Dendritic cell treated with granulocyte-macrophage colony-stimulating factor and Interleukin-4, amounts not matched to agents 40 ng/mL and 50 ng/mL, for 4 days (primary cell): Measurements from ENCODE around the gene KRT80.

Experiments
- H3K27ac Mint-ChIP-seq: one replicate; pipeline ENCODE4 v1.8.0; 2022; ENCODE audit warnings: mild to moderate bottlenecking, mixed read lengths
- H3K27me3 Mint-ChIP-seq: one replicate; pipeline ENCODE4 v1.8.0; 2022; ENCODE audit warnings: mild to moderate bottlenecking, mixed read lengths
- H3K36me3 Mint-ChIP-seq: one replicate; pipeline ENCODE4 v1.8.0; 2022; ENCODE audit warnings: low read depth, mixed read lengths
- H3K4me1 Mint-ChIP-seq: one replicate; pipeline ENCODE4 v1.8.0; 2022; ENCODE audit warnings: low read depth, mixed read lengths
- H3K4me3 Mint-ChIP-seq: one replicate; pipeline ENCODE4 v1.8.0; 2022; ENCODE audit warnings: mild to moderate bottlenecking, moderate library complexity, mixed read lengths
- H3K9me3 Mint-ChIP-seq: one replicate; pipeline ENCODE4 v1.8.0; 2022; ENCODE audit warnings: mixed read lengths
- intact Hi-C: fragments of 100-400 bp; cut with micrococcal nuclease; formaldehyde crosslinking; loops from one replicate; pipeline ENCODE4 v1.15.0; 2022

The KRT80 gene

DNA sequence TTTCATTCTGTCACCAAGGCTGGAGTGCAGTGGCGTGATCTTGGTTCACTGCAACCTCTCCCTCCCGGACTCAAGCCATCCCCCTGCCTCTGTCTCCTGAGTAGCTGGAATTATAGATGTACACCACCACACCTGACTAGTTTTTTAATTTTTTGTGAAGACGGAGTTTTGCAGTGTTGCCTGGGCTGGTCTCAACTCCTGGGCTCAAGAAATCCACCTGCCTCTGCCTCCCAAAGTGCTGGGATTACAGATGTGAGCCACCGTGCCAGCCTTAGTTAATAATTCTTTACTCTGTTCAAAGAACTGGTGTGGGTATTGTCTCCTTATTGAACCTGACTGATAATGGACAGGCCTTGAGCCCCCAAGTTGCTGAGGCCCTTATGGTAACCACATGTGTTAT lies 30.9 kb upstream of the KRT80 start:
- Mint-ChIP-seq H3K36me3 (no peaks in the 10 kb centered on the region), H3K9me3 (no peaks in the 10 kb centered on the region), H3K4me1 (peaks cover 37% of the 10 kb centered on the region), H3K27me3 (peaks cover 14% of the 10 kb centered on the region), H3K4me3 (no peak overlapping the region), H3K27ac (no peak overlapping the region)
- intact Hi-C loops = loop anchor here (5.0 kb wide), 1 partner anchor 105 kb away; no protein-coding TSS in a partner anchor

DNA sequence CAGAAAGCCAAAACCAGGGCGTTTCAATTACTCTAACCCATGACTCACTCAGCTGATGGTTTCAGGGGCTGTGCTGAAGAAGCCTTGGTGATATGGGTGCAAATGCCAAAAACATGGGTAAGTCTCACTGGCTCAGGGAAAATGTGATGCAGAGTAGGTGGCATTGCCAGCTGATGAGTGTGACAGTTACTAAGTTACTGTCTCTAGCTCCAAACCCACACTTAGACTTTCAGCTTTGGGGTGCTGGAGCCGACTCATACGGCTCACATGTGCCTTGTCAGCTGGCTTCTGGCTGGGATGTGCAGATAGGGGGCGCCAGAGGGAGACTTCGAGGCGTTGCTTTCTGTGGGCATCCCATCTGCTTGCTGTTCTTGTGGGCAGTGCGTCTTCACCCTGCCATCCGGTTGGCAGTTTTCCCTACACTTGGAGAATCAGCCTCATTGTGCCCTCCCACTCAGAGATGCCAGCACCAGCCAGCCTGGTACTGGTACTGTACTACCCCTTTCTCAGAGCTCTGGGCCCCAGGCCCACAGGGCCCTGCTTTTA lies 30.2 kb upstream of the KRT80 start:
- Mint-ChIP-seq H3K4me3 (no peak overlapping the region), H3K27ac (no peak overlapping the region), H3K9me3 (no peaks in the 10 kb centered on the region), H3K27me3 (peaks cover 14% of the 10 kb centered on the region), H3K36me3 (no peaks in the 10 kb centered on the region), H3K4me1 (peaks cover 35% of the 10 kb centered on the region)
- intact Hi-C loops = loop anchor here (5.0 kb wide), 1 partner anchor 105 kb away; no protein-coding TSS in a partner anchor

- H3K27me3 Mint-ChIP-seq = peaks cover 14% of the 10 kb centered on the region
- no peak overlapping the region for H3K4me3 Mint-ChIP-seq
- H3K9me3 Mint-ChIP-seq = no peaks in the 10 kb centered on the region
- H3K36me3 Mint-ChIP-seq = no peaks in the 10 kb centered on the region
- H3K27ac Mint-ChIP-seq = no peak overlapping the region
- H3K4me1 Mint-ChIP-seq = peaks cover 29% of the 10 kb centered on the region
- intact Hi-C loops = loop anchor here (5.0 kb wide), 1 partner anchor 106 kb away; no protein-coding TSS in a partner anchor
Observed at GRCh38 chr12:52221070-52221781, 29.4 kb upstream of the KRT80 start.

- intact Hi-C loops = loop anchor here (5.0 kb wide), 1 partner anchor 107 kb away; no protein-coding TSS in a partner anchor
- no peak overlapping the region for H3K4me3 Mint-ChIP-seq
- H3K27ac Mint-ChIP-seq = no peak overlapping the region
- H3K27me3 Mint-ChIP-seq = peaks cover 14% of the 10 kb centered on the region
- peaks cover 24% of the 10 kb centered on the region for H3K4me1 Mint-ChIP-seq
- H3K9me3 Mint-ChIP-seq = no peaks in the 10 kb centered on the region
- H3K36me3 Mint-ChIP-seq = no peaks in the 10 kb centered on the region
Observed at GRCh38 chr12:52220477-52220876, 28.7 kb upstream of the KRT80 start.

GRCh38 chr12:52218001-52218400 lies 26.2 kb upstream of the KRT80 start:
- Mint-ChIP-seq H3K9me3 (no peaks in the 10 kb centered on the region), H3K4me1 (peaks cover 27% of the 10 kb centered on the region), H3K27ac (no peak overlapping the region), H3K27me3 (peaks cover 18% of the 10 kb centered on the region), H3K36me3 (no peaks in the 10 kb centered on the region), H3K4me3 (no peak overlapping the region)
- intact Hi-C loops = no loop called here

GRCh38 chr12:52217223-52217622 lies 25.4 kb upstream of the KRT80 start:
- H3K9me3 Mint-ChIP-seq = no peaks in the 10 kb centered on the region
- H3K4me1 Mint-ChIP-seq = peaks cover 26% of the 10 kb centered on the region
- H3K36me3 Mint-ChIP-seq = no peaks in the 10 kb centered on the region
- intact Hi-C loops = no loop called here
- H3K27me3 Mint-ChIP-seq = peaks cover 18% of the 10 kb centered on the region
- H3K4me3 Mint-ChIP-seq = no peak overlapping the region
- H3K27ac Mint-ChIP-seq = no peak overlapping the region

DNA sequence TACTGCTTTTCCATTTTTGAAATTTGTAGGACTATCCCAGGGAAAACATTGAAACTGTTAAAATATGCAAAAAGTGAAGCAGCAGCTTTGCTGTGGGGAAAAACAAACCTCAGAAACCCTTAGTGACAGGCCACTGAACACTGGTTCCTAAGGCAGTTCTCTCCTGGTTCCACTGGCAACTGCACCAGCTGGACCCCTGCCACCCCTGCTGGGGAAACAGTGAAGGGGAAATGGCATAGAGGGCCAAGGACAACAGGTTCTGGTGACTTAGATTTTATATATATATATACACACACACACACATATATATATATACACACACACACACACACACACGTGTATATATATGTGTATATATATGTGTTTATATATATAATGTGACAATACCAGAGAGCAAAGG lies 25.0 kb upstream of the KRT80 start:
- Mint-ChIP-seq H3K27ac (no peak overlapping the region), H3K9me3 (no peaks in the 10 kb centered on the region), H3K4me3 (no peak overlapping the region), H3K36me3 (no peaks in the 10 kb centered on the region), H3K27me3 (peaks cover 18% of the 10 kb centered on the region), H3K4me1 (peaks cover 22% of the 10 kb centered on the region)
- intact Hi-C loops = no loop called here

GRCh38 chr12:52216100-52216499 lies 24.3 kb upstream of the KRT80 start:
- no peaks in the 10 kb centered on the region for H3K36me3 Mint-ChIP-seq
- H3K27me3 Mint-ChIP-seq = peaks cover 18% of the 10 kb centered on the region
- H3K9me3 Mint-ChIP-seq = no peaks in the 10 kb centered on the region
- H3K4me1 Mint-ChIP-seq = peaks cover 28% of the 10 kb centered on the region
- no peak overlapping the region for H3K27ac Mint-ChIP-seq
- H3K4me3 Mint-ChIP-seq = no peak overlapping the region
- intact Hi-C loops = no loop called here

- peaks cover 16% of the 10 kb centered on the region for H3K27me3 Mint-ChIP-seq
- H3K36me3 Mint-ChIP-seq = no peaks in the 10 kb centered on the region
- intact Hi-C loops = no loop called here
- peaks cover 33% of the 10 kb centered on the region for H3K4me1 Mint-ChIP-seq
- no peak overlapping the region for H3K27ac Mint-ChIP-seq
- H3K4me3 Mint-ChIP-seq = no peak overlapping the region
- no peaks in the 10 kb centered on the region for H3K9me3 Mint-ChIP-seq
Observed at GRCh38 chr12:52215587-52216031, 23.8 kb upstream of the KRT80 start.

- Mint-ChIP-seq H3K9me3 (no peaks in the 10 kb centered on the region), H3K27me3 (peaks cover 9% of the 10 kb centered on the region), H3K4me3 (no peak overlapping the region), H3K27ac (no peak overlapping the region), H3K36me3 (no peaks in the 10 kb centered on the region), H3K4me1 (peaks cover 42% of the 10 kb centered on the region)
- intact Hi-C loops = no loop called here
Observed at GRCh38 chr12:52214421-52214802, 22.6 kb upstream of the KRT80 start.

GRCh38 chr12:52213564-52214420 lies 22.0 kb upstream of the KRT80 start:
- intact Hi-C loops = no loop called here
- H3K9me3 Mint-ChIP-seq = no peaks in the 10 kb centered on the region
- H3K4me1 Mint-ChIP-seq = peaks cover 45% of the 10 kb centered on the region
- peaks cover 8% of the 10 kb centered on the region for H3K27me3 Mint-ChIP-seq
- H3K27ac Mint-ChIP-seq = no peak overlapping the region
- H3K4me3 Mint-ChIP-seq = no peak overlapping the region
- no peaks in the 10 kb centered on the region for H3K36me3 Mint-ChIP-seq

DNA sequence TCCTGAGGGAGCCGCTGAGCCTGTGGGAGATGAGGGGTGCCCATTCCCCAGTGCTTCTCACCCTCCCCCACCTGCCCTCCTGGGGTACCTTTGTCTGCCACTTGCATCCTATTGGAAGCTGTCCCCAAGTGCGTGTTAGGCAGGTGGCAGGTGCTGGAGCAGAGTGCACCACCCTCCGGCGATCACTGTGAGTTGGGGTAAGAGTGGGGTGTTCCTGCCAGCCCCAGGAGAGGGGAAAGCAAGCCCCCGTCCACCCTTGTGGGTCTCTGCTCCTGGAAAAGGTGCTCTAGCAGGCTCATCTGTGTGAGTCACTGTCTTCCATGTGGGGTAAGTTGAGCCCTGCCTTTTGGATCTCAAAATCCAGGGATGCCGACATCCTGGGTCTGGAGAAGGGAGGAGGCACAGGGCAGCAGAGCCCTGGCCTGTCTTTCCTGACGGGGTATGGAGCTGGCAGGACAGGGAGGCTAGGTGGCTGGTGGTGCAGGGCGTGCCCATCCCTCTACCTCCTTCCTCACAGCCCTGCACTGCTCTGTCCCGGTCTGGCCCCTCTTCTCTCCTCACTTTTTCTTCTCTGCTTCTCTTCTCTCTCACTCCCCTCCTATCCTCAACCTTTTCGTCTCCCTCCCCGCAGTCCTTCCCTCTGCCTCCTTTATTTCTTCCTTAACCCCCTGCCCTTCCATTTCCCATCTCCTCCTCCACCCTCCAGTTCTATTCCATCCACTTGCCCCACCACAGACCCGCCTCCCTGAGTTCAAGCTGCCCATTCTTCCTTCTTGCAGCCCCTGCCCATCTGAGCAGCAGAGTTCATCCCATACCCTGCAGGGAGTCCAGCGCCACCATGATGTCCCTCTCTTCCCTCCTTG lies 21.1 kb upstream of the KRT80 start:
- Mint-ChIP-seq H3K27ac (no peak overlapping the region), H3K4me3 (no peak overlapping the region), H3K4me1 (peaks cover 49% of the 10 kb centered on the region), H3K36me3 (no peaks in the 10 kb centered on the region), H3K27me3 (peaks cover 12% of the 10 kb centered on the region), H3K9me3 (no peaks in the 10 kb centered on the region)
- intact Hi-C loops = no loop called here

- Mint-ChIP-seq H3K27ac (peak overlapping the region; percentile 10), H3K4me3 (no peak overlapping the region), H3K36me3 (no peaks in the 10 kb centered on the region), H3K27me3 (peaks cover 11% of the 10 kb centered on the region), H3K4me1 (peaks cover 52% of the 10 kb centered on the region), H3K9me3 (no peaks in the 10 kb centered on the region)
- intact Hi-C loops = no loop called here
Observed at GRCh38 chr12:52211716-52212585, 20.1 kb upstream of the KRT80 start.
